Measurements from ENCODE around the gene APOL3.
"Not testable (repeated sequence)": the region's sequence is repeated elsewhere in the genome, so short reads cannot be mapped to it uniquely, and the experiment has no call there.

The APOL3 gene, protein sequence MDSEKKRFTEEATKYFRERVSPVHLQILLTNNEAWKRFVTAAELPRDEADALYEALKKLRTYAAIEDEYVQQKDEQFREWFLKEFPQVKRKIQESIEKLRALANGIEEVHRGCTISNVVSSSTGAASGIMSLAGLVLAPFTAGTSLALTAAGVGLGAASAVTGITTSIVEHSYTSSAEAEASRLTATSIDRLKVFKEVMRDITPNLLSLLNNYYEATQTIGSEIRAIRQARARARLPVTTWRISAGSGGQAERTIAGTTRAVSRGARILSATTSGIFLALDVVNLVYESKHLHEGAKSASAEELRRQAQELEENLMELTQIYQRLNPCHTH

DNA sequence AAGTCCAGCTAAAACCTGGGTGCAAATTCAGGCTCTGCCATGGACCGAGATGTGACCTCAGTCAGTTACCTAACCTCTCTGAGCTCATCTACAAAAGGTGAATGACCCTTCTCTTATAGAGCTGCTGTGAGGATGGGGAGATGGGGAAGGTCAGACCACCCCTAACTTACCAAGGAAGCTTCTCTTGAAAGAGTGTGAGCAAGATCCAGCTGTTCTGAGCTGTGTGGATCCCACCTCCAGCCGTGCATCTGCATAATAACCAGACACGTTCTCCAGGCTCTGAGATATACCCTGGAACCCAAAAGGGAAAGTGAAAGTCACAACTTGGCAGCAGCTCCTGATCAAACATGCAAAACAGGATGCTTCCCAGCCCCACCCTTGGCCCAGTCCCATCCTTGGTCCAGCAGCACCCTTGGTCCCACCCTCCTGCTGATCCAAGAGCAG is at the start of gene APOL3:
TSS of gene APOL3 (minus strand) at position 257 of the 444 bp plus-strand sequence. CDS start 11,700 bp downstream, outside the sequence.
- DNase-seq = no peak

DNA sequence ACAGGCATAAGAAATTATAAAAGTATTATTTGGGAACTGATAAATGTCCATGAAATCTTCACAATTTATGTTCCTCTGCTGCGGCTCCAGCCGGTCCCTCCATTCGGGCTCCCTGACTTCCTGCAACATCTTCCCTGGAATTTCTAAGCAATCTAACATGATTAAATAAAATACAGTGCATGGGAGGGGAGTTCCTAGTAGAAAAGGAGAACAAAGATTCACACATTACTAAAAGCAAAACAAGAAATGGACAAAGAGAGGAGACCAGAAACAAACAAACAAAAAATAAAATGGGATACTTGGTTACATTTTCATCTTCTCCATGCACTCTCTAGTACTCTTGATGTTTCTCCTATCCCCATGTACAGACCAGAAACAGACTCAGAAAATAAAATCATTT is 49.7 kb upstream of the APOL3 start:
- no peak for DNase-seq

DNA sequence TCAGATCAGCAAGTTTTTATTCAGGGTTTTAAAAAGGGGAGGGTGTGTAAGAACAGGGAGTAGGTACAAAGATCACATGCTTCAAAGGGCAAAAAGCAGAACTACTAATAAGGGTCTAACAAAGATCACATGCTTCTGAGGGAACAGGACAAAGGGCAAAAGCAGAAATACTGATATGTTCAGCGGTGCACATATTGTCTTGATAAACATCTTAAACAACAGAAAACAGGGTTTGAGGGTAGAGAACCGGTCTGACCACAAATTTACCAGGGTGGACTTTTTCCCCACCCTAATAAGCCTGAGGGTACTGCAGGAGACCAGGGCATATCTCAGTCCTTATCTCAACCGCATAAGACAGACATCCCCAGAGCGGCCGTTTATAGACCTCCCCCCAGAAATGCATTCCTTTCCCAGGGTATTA is 48.9 kb upstream of the APOL3 start:
- DNase-seq = not testable (repeated sequence)

DNA sequence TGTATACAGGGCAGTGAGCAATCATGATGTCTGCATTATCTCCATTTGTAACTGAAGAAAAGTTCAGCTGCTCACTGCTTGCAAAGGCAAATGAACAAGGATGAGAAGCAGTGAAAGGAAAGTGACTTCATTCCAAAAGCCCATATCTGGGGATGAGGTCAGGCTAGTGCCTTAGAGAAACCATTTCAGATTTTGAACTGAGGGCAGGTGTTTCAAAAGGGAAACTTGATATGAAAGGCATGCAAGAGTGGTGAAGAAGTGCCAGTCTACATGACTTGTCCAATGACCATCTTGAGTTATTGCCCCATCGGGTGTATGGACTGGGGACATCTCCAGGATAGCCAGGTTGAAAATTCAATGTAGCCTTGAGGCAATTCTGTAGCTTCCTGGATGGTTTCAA is 48.4 kb upstream of the APOL3 start:
- DNase-seq = no peak

DNA sequence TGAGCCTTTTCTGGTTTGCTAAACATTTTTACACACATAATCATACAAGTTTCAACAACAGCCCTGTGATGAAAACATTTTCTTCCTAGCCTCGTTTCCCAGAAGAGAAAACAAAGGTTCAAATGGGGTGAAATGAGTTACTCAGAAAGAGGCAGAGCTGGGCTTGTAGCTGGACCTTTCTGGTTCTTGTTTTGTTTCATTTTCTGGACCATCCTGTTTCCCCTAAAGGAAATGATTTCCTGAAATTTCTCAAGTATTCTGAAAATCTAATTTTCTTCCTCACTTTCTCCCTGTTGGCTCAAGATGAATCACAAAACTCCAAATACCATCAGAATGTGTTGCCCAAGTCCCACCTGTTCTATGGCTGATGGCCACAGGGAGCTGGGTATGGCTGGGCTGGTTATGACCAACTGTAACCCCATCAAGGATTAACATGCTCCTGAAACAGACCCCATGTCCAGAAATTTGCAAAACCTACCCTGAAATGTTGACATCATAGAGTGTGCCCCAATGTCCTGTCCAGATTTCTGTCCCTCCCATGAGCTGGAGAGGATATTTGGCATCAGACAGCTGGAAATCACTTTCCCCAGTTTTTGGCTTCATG is 47.7 kb upstream of the APOL3 start:
- DNase-seq = no peak

DNA sequence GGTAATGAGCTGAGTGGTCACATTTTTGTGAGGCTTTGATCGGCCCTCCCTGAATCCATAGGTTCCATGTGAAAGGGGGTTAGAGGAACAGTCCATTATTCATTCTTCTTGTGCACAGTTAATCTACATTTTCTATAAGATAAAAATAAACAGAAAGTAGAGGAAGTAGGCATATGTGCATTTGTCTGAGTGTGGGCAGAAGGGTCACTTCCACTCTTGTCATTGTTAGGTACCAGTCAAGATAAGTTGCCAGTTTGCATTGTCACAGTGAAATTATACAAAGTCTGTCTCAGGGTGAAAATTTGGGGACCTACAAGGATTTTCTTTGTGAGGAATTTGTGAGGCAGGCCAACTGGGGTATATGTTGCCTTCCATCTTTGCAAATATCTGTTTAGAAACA is 45.7 kb upstream of the APOL3 start:
- DNase-seq = no peak

DNA sequence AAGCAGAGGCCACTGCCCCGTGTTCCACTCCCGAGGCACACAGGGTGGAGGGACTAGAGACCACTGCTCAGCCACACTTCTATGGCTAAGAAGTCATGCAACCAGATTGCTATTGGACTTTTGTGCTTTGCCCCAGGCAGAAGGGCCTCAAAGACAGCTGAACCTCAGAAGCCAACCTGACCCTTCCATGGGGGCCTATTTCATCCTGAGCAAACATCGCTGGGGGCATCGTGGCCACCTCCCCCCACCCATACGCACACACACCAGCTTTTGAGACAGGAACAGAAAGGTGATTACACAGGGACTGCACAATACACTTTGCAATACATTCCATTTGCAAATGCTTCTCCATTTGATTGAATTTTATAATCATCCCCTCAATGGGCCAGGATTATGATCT is 45.0 kb upstream of the APOL3 start:
- DNase-seq = not testable (repeated sequence)

DNA sequence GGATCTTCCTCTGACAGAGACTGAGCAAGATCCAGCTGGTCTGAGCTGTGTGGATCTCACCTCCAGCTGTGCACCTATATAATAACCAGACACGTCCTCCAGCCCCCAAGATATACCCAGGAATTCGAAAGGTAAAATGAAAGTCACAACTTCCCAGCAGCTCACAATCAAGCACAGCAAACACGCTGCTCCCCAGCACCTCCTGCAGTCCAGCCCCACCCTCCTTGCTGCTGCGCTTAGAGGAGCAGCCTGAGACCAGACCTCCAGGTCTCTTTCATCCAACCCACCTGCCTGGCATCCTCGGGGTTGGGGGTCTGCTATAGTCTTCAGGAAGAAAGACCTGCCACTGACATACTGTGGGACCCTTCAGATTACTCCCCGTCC is 44.1 kb upstream of the APOL3 start:
- no peak for DNase-seq

DNA sequence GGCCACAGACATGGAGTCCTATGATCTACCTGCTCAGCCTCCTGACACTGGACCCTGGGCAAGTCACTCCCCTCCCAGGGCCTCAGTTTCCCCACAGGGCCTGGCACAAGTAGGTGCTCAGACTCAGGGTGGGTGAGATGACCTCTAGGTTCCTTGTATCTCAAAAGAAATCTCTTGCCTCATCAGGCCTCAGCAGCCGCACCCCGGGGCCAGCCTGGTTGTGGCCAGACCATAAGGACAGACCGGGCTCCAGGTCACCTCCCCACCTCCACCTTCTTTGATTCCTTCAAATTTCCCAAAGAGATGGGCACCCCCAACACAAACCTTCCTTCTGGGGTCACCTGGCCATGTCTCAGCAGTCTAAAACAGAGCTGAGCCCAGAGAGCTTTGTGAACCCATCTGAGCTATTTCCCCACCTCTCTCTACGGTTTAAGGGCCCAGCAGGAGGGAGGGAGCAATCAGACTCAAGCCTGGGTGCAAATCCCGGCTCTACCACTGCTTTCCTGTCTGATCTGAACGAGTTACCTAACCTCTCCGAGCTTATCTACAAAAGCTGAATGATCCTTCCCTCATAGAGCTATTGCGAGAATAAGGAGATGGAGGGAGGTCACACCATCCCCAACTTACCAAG is 43.6 kb upstream of the APOL3 start:
- DNase-seq = no peak

DNA sequence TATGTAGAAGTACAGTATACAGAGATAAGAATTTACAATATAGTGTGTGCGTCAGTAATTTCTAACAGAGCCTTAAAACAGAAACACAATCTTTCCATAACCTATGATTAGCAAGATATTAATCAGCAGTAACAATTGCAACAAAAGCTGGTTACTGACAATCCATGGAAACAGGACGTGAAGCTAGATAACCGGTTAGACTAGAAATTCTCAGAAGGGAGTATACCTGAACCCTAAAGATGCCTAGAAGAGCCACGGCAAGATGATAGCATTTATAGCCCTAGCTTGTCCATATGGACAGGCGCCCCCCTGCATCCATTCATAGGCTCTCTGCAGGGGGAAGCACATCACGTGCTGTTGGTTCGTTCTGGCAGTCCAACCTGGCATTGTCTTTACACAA is 42.9 kb upstream of the APOL3 start:
- DNase-seq = peak; percentile 13

DNA sequence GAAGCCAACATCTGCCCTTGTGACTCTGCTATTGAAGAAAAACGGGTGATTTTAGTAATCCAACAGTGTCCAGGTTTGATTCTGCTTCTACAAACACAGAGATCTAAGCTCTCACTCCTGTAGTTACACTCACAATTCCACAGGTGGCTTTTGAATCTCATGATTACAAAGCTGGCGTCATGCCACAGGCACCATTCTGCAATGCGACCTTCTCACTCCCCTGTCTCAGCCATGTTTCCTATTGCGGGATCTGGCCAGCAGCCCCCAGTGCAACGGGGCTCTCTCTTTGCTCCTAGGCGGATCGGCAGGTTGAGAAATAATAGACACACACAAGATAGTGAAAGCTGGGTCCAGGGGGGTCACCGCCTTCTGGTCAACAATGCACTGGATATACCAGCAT is 42.4 kb upstream of the APOL3 start:
- peak; percentile 47 for DNase-seq

DNA sequence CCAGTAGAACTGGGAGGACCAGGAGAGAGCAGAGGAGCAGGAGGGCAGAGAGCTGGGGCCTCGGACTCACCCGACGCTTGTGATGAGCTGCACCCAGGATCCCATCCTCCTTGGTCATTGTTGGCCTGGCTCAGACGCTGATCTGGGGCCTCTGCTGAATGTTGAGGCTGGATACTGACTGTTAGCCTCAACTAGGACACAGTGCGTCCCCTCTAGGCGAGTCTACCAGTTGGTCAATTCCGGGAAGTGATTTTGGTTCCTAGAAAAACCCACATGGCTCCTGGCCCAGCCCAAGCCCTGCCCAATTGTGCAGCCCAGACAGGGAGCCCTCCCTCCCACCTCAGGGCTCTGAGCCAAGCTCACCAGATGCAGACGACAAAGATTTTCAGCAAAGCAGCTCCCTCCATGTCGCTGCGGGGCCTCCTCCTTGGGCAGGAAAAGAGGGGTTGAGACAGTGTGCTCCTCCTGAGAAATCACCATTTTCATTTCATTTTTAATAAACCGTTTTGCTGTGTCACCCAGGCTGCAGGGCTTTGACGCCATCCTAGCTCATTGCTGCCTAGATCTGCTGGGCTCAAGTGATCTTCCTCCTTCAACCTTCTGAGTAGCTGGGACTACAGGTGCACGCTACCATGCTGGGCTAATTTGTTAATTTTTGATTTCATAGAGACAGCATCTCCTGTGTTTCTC is 41.2 kb upstream of the APOL3 start, which contains the start of gene APOL4:
TSS of gene APOL4 (minus strand) at position 180 of the 690 bp plus-strand sequence. CDS start at position 105, 75 bp downstream.
- DNase-seq = peak; percentile 37

DNA sequence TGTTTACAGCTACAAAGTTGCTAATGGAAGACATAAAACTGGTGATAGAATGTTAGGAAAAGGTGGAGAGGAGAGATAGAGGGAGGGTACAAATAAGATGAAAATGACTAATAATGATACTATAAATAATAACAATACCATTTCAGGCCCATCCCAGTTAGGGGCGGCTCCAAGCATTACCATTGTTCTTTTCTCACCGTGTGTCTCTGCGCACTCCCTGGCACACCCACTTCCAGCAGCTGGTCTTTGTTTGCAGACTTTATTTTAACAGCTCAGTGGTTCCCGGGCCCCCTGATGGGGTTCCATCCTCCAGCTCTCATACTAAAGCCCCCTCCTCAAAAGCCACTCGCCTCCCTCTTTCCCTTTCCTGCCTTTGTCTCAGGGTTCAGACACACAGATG is 40.5 kb upstream of the APOL3 start:
- DNase-seq = not testable (repeated sequence)

DNA sequence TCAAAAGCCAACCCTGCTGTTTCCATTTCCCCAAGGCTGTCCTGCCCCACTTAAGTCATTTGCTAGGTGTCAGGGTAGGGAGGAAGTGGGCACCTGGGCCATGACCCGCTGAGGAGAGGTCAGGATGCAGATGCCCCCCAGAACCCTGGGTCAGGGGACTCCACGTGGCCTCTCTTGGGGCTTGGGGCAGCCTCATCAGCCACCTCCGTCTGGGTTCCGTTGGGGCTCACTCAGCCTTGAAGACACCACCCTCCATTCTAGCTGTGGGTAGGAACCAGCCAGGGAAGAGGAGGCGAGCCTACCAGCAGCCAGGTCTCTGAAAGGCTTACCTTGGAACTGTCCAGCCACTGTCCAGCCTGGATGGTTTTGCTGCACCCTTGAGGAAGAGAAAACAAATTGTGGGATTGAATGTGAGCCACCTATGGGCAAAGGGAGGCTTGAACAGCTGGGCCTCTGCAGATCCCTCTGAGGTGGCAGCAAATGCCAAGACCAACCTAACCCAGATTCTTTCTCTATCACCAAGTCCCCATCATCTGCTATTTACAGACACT is 38.5 kb upstream of the APOL3 start:
- DNase-seq = no peak

DNA sequence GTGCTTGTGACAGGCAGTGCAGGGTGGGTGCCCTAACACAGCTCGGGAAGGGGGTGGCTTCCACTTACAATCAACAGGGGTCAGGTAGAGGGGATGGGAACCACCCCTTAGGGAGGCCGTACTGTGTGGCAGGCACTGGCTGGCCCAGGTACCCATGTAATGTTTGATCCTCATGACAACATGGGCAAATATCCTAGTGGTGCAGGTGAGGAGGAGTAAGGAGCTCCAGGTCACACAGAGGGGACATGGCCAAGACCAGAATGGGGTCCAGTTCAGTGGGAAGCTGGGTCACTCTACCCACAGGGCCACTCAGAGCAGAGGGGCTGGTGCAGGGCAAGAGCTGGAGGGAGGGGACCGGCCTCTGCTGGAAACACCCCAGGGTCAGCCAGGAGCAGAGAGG is 38.0 kb upstream of the APOL3 start:
- no peak for DNase-seq

DNA sequence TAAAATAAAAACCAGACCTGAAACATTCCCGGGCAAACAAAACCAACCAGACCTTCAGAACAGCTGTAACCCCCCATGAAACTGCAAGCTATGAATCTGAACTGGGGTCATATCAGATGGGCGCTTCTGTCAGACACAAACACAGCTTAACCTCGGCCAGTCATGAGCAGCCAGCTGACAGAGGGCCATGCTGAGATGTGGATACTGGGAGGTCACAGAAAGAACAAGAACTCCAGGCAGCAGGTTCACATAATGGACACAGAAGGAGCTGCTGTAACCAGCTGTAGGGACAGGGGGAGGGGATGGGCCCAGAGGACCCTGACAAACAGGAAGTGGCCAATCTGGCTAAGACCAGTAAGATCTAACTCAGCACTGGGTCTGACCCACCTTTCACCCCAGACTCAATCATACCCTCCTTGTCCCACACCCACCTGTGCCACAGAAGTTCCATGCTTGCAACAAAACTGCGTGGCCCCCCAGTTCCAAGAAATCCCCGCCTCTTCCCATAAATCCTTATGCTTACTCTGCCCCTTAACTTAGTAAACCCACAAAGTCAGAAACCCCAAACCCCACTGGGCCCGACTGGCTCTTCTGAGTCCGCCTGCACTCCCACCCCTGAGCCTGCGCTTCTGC is 37.1 kb upstream of the APOL3 start:
- DNase-seq = no peak

DNA sequence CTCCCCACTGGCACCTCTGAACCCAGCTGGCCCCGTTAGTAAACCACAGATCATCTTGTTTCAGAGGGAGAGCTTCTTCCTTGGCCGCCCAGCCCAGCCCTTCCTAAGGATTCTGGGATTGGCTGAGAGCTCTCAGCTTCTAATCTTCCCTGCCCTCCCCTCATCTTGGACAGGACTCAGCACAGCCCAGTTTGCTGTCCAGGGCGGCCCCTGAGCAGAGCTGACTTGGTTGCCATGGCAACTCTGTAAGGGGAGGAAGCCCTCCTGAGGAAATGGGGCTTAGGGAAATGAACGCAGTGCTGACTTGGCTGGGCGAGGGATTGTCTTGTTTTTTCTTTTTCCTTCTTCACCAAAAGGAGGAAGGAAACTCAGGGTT is 36.5 kb upstream of the APOL3 start:
- DNase-seq = no peak

DNA sequence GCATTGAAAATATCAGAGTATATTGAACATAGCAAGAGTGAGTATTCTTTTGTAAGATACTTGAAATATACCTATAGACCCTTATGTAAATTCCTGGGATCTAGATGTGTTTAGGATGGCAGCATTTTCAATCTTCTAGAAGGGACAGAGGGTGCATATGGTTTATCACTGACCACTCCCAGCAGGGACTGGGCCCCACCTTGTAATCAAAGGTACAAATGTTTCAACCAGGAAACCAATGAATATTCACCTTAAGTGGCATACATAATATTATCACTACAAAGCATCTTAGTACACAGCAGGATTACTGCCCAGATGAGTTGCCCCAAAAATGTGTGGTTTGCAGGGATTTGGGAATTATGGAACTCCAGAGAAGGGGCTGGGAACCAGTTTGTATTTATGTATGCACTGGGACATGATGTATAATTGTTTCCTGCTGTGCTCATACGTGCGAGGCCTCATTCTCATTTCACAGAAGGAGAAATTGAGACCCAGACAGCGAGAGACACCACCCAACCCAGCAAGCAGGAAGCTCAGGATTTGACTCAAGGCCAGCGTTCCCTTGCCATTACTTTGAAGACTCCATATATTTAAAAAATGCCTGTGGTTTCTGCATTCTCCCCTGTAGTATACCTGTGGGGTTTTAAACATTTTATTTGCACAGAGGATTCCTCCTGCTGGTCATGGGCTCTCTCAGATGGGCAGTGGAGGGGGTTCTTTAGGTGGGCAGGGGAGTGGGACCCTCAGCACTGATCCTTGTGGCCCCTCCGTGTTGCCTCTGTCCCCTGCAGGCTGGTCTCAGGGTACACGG is 35.9 kb upstream of the APOL3 start:
- DNase-seq = no peak

DNA sequence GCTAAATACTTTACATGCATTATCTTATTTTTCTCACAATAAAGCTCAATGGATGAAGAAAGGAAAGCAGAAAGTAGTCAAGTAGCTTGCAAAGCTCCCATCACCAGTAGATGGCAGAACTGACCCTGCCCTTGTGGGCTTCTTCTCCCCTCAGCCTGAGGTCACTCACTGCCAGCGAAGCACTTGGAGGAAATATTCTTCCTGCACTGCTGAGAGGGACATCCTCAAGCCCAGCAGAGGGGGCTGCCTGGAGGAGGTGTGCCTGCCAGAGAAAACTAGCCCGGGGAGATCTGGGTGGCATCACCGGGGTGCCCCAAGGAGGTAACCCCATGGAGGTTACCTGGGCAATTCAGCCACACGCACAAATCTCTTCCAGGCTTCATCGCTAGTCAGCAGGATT is 34.4 kb upstream of the APOL3 start:
- DNase-seq = no peak

DNA sequence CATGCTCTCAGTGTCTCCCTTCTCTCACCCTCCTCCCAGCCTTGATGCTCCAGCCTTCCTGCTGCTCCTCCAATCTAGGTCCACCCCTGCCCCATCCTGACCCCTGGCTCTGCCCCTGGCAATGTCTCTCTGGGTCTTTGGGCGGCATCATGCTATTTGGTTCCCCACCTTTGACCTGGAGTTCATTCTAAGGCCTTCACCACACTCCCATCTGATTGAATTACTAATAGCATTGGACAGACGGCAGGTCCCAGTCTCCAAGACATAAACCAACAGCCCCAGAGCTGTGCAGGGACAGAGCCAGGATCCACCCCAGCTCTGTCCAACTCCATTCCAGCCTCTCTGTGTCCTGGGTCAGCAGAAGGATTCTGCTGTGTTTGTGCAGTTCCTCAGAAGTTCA is 33.8 kb upstream of the APOL3 start:
- DNase-seq = no peak

DNA sequence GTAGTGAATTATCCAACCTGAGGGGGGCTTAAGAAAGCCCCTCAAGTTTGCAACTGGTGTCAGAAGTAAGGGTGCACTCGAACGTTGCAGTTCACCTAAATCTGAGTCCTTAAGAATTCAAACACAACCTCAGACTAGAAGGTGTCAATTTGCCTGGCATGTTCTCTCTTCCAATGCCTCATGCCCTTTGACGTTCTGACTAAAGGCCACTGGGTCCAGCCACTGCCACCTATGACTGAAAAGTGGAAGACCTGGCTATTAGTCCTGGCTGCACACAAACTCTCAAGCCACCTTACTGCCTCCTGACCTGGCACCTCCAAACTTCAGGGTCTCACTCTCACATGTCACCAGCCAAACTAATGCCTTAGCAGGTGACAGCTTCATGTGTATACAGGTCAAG is 33.0 kb upstream of the APOL3 start:
- no peak for DNase-seq

DNA sequence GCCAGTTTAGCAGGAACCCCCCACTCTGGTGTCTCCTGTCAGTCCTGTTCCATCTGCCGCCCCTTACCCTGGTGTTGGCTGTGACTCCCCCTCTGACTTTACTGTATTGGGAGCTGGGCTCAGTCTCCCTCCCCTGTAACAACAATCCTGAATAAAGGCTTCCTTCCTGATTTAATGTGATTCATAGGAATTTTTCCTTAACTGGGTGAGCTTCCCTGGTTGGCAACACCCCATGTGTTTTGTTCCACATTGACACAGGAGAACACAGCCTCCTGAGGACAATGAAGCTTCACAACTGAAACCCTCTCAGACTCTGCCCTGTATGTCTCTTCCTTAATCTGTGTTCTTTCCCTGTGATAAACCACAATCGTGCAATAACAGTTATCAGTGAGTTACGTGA is 32.6 kb upstream of the APOL3 start:
- no peak for DNase-seq

Data from NCI-H1105 (cell line).